K562 (cell line): Measurements from ENCODE around the gene SEMA4G. TPM values are rescaled to one million over a fixed set of nuclear protein-coding genes. Genes with fewer than 3 reads are reported as not detected.

Experiments used
- CC2D1A ChIP-seq: fragments of 450-650 bp; IDR thresholded peaks from 2 replicates; pipeline ENCODE4 v1.6.1; 2017; ENCODE audit warnings: mild to moderate bottlenecking
- EZH2 ChIP-seq: IDR thresholded peaks from 2 replicates; pipeline ENCODE4 v1.6.1; 2012; ENCODE audit warnings: low read depth, mild to moderate bottlenecking, inconsistent platforms, low read length, borderline replicate concordance
- JUN ChIP-seq, 2 experiments: sonication (generic) in 1 of 2; formaldehyde crosslinking in 1 of 2; IDR thresholded peaks; 2 replicates each; pipeline versions ENCODE4 v1.6.1 to v1.8.0; 2012 to 2022; ENCODE audit warnings: borderline replicate concordance in 2 of 2, mild to moderate bottlenecking in 2 of 2, improper control_type of control experiment in 1 of 2, low read depth in 1 of 2, low read length in 1 of 2, missing genetic modification reagents in 1 of 2
- MYC ChIP-seq, 2 experiments: fragments of 250-450 bp in 1 of 2; sonication (Bioruptor Pico) in 1 of 2; IDR thresholded peaks; 2 replicates each; pipeline versions ENCODE4 v1.5.1 to v1.6.1; 2012 to 2021; ENCODE audit warnings: low read depth in 2 of 2, borderline replicate concordance in 1 of 2, improper control_type of control experiment in 1 of 2, low read length in 1 of 2, mild to moderate bottlenecking in 1 of 2, moderate library complexity in 1 of 2
- POLR2G ChIP-seq: fragments of 200-400 bp; formaldehyde crosslinking; IDR thresholded peaks from 2 replicates; pipeline ENCODE4 v1.6.1; 2017; ENCODE audit warnings: low read depth, mild to moderate bottlenecking, antibody characterized with exemption, low read length, moderate library complexity
- SMC3 ChIP-seq: conservative IDR thresholded peaks from 2 replicates; pipeline ENCODE4 v1.6.1; 2011; ENCODE audit warnings: low read depth, low read length, improper control_type of control experiment; ENCODE audit not compliant: insufficient read depth
- TCF7L2 ChIP-seq: fragments of 150-350 bp; IDR thresholded peaks from 2 replicates; pipeline ENCODE4 v1.6.1; 2016; ENCODE audit warnings: low read depth, mild to moderate bottlenecking, low read length, moderate library complexity
- ZNF354B ChIP-seq: fragments of 250-450 bp; sonication (Bioruptor Pico); IDR thresholded peaks from 2 replicates; pipeline ENCODE4 v1.4.0; 2020
- ZNF561 ChIP-seq: fragments of 450-650 bp; formaldehyde crosslinking; conservative IDR thresholded peaks from 2 replicates; pipeline ENCODE4 v1.4.0; 2020; ENCODE audit warnings: mild to moderate bottlenecking, moderate library complexity
- polyA plus RNA-seq, 8 experiments: library from polyadenylated mRNA; depleted of rRNA in 4 of 8; stranded (reverse) in 5 of 8; unstranded in 3 of 8; fragments of >200 nt; fragmentation: Nextera tagmentation in 2 of 8; fragmentation: Illumina TruSeq in 1 of 8; extraction: Ambion mirVana in 2 of 8; extraction: Trizol in 1 of 8; gene quantifications; 2 replicates each; pipeline versions ENCODE4 v1.2.1 to v1.2.3, GENCODE V29; 2011 to 2014; ENCODE audit warnings: inconsistent platforms in 1 of 8, missing spikeins in 1 of 8
- total RNA-seq, 7 experiments: library from RNA; depleted of rRNA in 6 of 7; stranded (reverse); fragments of >200 nt in 6 of 7; fragmentation: Illumina TruSeq in 2 of 7; extraction: Trizol in 2 of 7; gene quantifications; 2 replicates each; pipeline versions ENCODE4 v1.2.1 to v1.2.3, GENCODE V29; 2011 to 2021; ENCODE audit warnings: low replicate concordance in 1 of 7
- TF ChIP-seq, protein P1 (sequence below), 2 experiments: fragments of 450-650 bp; IDR thresholded peaks; 2 replicates each; pipeline ENCODE4 v1.6.1; 2016; ENCODE audit warnings: mild to moderate bottlenecking in 2 of 2, borderline replicate concordance in 1 of 2, low read depth in 1 of 2, moderate library complexity in 1 of 2
- TF ChIP-seq, protein P2 (sequence below), 3 experiments: fragments of 200-800 bp in 1 of 3; sonication (Bioruptor generic) in 1 of 3; sonication (generic) in 1 of 3; formaldehyde crosslinking in 1 of 3; IDR thresholded peaks; 2 replicates each; pipeline versions ENCODE4 v1.6.1 to v1.8.0; 2016 to 2022; ENCODE audit warnings: mild to moderate bottlenecking in 2 of 3, missing compliant biosample characterization in 2 of 3, missing genetic modification characterization in 2 of 3, missing genetic modification reagents in 1 of 3
- TF ChIP-seq, protein P3 (sequence below): IDR thresholded peaks from 2 replicates; pipeline ENCODE4 v1.6.1; 2011; ENCODE audit warnings: borderline replicate concordance, low read depth, mild to moderate bottlenecking, moderate library complexity, low read length; ENCODE audit not compliant: insufficient read depth, poor library complexity, severe bottlenecking

The SEMA4G gene
- total and polyA plus RNA-seq, 9 of the 15 experiments (the other 6 are each of a cell fraction or from before 2014, with no cell fraction given) = 0.40 to 7.8 (median 1.8) TPM

DNA sequence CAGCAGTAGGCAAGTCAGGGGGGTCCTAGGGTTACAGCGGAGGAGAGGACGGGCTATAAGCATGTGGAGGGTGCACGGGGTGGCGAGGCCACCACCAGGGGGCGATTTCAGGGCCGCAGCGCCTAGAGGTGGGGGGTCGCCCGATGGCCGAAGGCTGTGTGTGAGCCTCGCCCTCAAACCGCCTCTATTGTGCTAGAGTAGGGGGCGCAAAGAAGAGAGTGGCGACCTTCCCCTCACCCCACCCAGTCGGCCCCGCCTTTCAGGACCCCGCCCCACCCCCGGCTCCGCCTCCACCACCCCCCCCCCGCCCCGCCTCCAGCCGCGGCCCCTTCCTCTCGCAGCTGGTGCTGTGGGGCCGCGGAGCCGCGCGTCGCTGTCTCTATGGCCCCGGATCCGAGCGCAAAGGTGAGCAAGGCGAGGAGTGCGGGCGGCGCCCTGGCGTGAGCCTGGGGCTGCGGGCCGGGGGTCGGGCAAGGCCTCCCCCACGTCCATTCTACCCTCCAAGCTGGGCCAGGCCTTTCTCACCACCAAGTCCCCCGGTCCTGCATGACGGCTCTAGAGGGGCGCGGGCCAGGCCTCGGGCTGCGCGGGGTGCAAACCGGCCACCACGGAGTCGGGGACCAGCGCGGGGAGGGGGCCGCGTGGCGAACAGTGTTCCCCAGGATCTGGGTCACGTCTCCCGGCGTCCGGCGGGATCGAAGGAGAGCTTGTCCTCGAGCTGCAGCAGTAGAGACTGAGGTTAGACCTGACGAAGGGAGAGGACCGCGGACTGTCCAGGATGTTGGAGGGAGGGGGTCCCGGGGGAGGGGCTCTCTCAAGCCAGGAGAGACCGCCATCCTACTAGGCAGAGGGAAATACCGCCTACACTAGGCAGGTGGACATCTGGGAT lies at the start of gene SEMA4G (continued):
- TF ChIP-seq, protein P1, sequence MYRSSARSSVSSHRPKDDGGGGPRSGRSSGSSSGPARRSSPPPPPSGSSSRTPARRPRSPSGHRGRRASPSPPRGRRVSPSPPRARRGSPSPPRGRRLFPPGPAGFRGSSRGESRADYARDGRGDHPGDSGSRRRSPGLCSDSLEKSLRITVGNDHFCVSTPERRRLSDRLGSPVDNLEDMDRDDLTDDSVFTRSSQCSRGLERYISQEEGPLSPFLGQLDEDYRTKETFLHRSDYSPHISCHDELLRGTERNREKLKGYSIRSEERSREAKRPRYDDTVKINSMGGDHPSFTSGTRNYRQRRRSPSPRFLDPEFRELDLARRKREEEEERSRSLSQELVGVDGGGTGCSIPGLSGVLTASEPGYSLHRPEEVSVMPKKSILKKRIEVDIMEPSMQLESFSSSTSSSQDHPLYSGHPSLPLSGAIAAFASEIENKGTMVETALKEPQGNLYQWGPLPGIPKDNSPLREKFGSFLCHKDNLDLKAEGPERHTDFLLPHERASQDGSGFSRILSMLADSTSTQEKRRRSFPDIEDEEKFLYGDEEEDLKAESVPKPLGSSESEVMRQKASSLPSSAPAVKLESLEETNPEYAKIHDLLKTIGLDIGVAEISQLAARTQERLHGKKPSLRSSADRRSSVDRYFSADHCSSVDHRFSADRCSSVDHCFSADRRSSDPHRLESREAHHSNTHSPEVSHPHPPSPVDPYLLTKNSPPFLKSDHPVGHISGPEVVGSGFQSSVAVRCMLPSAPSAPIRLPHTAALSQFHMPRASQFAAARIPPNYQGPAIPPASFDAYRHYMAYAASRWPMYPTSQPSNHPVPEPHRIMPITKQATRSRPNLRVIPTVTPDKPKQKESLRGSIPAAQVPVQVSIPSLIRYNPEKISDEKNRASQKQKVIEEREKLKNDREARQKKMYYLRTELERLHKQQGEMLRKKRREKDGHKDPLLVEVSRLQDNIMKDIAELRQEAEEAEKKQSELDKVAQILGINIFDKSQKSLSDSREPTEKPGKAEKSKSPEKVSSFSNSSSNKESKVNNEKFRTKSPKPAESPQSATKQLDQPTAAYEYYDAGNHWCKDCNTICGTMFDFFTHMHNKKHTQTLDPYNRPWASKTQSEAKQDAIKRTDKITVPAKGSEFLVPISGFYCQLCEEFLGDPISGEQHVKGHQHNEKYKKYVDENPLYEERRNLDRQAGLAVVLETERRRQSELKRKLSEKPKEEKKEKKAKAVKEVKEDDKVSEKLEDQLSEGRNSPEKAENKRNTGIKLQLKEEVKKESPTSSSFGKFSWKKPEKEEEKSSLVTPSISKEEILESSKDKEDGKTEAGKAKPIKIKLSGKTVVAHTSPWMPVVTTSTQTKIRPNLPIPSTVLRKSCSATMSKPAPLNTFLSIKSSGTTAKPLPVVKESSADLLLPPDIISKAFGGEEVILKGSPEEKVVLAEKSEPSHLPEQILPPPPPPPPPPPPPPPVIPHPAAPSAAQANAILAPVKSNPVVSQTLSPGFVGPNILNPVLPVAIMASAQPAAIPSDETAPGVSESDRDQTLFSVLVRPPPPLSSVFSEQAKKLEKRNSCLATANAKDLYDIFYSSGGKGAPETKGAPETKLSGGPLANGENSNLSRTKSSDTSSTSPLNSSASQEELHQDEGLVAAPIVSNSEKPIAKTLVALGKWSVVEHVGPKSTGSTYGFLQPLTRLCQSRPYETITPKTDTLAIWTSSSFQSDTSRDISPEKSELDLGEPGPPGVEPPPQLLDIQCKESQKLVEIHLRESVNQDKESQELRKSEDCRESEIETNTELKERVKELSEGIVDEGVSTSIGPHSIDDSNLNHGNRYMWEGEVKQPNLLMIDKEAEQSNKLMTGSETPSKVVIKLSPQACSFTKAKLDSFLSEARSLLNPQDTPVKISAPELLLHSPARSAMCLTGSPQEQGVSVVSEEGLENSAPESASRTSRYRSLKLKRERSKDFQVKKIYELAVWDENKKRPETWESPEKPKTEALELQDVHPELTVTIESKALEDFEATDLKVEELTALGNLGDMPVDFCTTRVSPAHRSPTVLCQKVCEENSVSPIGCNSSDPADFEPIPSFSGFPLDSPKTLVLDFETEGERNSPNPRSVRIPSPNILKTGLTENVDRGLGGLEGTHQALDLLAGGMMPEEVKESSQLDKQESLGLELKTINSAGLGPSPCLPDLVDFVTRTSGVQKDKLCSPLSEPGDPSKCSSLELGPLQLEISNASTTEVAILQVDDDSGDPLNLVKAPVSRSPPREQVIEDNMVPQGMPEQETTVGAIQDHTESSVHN (IDR thresholded peaks at IDR 0.05; ENCODE audit: borderline replicate concordance in 1 of 2, low read depth in 1 of 2) = no peak
- TF ChIP-seq TCF7L2 (no peak), EZH2 (no peak), ZNF561 (no peak), JUN (IDR thresholded peaks at IDR 0.05; ENCODE audit: borderline replicate concordance, low read depth, low read length) (no peak), JUN (CRISPR knock-in tag; IDR thresholded peaks at IDR 0.05; ENCODE audit: borderline replicate concordance) (no peak), CC2D1A (no peak), MYC (IDR thresholded peaks at IDR 0.05; ENCODE audit: low read depth, low read length) (no peak; the same call in 1 of the 2 replicates), MYC (CRISPR knock-in tag; IDR thresholded peaks at IDR 0.05; ENCODE audit: borderline replicate concordance, low read depth) (no peak), SMC3 (0 out of 2 replicates have a peak, but pooled peaks have one; percentile 41), ZNF354B (CRISPR knock-in tag) (no peak), POLR2G (peak; percentile 64)
- TF ChIP-seq, protein P2, sequence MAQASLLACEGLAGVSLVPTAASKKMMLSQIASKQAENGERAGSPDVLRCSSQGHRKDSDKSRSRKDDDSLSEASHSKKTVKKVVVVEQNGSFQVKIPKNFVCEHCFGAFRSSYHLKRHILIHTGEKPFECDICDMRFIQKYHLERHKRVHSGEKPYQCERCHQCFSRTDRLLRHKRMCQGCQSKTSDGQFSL (CRISPR knock-in tag; IDR thresholded peaks at IDR 0.05) = peak; percentile 83
- TF ChIP-seq, protein P2 (tag; IDR thresholded peaks at IDR 0.05) = peak in 1 of 2 experiments; percentile 72; a peak in 1 of 4 replicates
- TF ChIP-seq, protein P3, sequence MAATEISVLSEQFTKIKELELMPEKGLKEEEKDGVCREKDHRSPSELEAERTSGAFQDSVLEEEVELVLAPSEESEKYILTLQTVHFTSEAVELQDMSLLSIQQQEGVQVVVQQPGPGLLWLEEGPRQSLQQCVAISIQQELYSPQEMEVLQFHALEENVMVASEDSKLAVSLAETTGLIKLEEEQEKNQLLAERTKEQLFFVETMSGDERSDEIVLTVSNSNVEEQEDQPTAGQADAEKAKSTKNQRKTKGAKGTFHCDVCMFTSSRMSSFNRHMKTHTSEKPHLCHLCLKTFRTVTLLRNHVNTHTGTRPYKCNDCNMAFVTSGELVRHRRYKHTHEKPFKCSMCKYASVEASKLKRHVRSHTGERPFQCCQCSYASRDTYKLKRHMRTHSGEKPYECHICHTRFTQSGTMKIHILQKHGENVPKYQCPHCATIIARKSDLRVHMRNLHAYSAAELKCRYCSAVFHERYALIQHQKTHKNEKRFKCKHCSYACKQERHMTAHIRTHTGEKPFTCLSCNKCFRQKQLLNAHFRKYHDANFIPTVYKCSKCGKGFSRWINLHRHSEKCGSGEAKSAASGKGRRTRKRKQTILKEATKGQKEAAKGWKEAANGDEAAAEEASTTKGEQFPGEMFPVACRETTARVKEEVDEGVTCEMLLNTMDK = peak; percentile 83
